ENCODE measurements around the gene KREMEN1.

KREMEN1 gene

GRCh38 chr22:29186302-29186701, 113.5 kb downstream of the KREMEN1 start:
- TF ChIP-seq CTCF (IDR thresholded peaks at IDR 0.05; ENCODE audit: insufficient read depth, low read depth, low read length, missing control alignments) = no peak
- no peak for DNase-seq (ENCODE audit: low read depth)
- no peak overlapping the region for H3K4me3 ChIP-seq (ENCODE audit: low read depth, low read length)

- no peak overlapping the region for H3K4me3 ChIP-seq (ENCODE audit: low read depth, low read length)
- DNase-seq (ENCODE audit: low read depth) = no peak
- no peak for TF ChIP-seq CTCF (IDR thresholded peaks at IDR 0.05; ENCODE audit: insufficient read depth, low read depth, low read length, missing control alignments)
Observed at GRCh38 chr22:29187831-29188230, 115.0 kb downstream of the KREMEN1 start.

DNA sequence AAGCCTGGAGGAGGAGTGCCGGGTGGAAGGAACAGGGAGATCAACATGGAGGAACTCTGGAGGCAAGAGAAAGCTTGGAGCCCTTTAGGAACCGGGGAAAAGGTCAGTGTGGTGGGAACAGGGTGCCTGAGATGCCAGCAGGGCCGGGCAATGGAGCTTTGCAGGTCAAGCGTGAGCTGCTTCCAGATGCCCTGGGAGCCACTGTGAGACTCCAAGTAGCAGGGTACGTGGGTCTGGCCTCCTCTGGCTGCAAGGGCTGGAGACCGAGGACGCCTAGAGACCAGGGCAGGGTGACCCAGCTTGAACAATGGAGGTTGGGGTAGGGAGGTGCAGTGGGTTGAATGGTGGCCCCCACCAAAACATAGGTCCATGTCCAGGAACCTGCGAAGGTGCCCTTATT, 117.2 kb downstream of the KREMEN1 start:
- H3K4me3 ChIP-seq (ENCODE audit: low read depth, low read length) = no peak overlapping the region
- DNase-seq (ENCODE audit: low read depth) = no peak
- no peak for TF ChIP-seq CTCF (IDR thresholded peaks at IDR 0.05; ENCODE audit: insufficient read depth, low read depth, low read length, missing control alignments)

DNA sequence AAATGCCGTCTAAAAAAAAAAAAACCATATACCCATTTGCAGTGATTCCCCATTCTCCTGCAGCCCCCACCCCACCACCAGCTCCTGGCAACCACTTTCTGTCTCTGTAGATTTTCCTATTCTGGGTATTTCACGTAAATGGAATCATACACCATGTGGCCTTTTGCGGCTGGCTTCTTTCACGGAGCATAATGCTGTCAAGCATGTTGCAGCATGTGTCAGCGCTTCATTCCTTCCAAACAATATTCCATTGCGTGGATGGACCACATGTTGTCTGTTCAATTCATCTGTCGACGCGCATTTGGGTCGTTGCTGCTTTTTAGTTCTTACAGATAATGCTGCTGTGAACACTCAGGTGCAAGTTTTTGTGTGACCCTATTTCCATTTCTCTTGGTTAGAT, 118.1 kb downstream of the KREMEN1 start:
- H3K4me3 ChIP-seq (ENCODE audit: low read depth, low read length) = no peak overlapping the region
- TF ChIP-seq CTCF (IDR thresholded peaks at IDR 0.05; ENCODE audit: insufficient read depth, low read depth, low read length, missing control alignments) = no peak
- DNase-seq (ENCODE audit: low read depth) = no peak

DNA sequence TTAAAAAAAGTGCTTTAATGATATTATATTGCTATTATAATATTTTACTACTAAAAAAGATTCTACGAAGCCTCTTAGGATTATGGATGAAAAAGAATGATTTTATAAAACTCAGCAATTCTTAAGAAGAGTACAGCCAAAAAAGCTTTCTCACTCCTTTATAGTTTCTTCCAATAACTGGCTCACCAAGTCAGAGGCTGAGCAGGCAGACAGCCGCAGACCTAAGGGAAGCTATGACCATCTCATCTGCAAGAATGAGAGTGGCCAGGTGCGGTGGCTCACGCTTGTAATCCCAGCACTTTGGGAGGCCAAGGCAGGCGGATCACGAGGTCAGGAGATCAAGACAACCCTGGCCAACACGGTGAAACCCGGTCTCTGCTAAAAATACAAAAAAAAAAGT, 120.2 kb downstream of the KREMEN1 start:
- no peak overlapping the region for H3K4me3 ChIP-seq (ENCODE audit: low read depth, low read length)
- no peak for DNase-seq (ENCODE audit: low read depth)
- TF ChIP-seq CTCF (IDR thresholded peaks at IDR 0.05; ENCODE audit: insufficient read depth, low read depth, low read length, missing control alignments) = no peak

DNA sequence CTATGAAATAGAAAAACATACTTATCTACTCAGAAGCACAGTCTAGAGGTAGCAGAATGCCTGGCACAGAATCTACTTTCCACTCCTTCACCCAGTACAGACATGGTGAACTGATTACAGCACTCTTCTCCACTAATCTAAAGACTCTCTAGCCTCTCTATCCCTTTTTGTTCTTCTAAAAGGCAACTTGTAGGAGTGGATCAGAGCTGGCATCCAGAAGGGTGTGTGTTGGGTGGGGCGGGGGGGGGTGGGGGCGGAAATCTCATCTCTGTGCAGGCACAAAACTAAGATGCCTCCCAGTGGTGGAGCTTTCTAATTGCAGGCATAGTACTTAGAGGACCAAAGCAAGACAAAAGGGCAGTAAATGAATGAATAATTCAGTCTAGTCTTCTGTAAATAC, 121.3 kb downstream of the KREMEN1 start:
- TF ChIP-seq CTCF (IDR thresholded peaks at IDR 0.05; ENCODE audit: insufficient read depth, low read depth, low read length, missing control alignments) = peak; percentile 3
- H3K4me3 ChIP-seq (ENCODE audit: low read depth, low read length) = no peak overlapping the region
- DNase-seq (ENCODE audit: low read depth) = no peak

- no peak for TF ChIP-seq CTCF (IDR thresholded peaks at IDR 0.05; ENCODE audit: insufficient read depth, low read depth, low read length, missing control alignments)
- no peak overlapping the region for H3K4me3 ChIP-seq (ENCODE audit: low read depth, low read length)
- no peak for DNase-seq (ENCODE audit: low read depth)
Observed at GRCh38 chr22:29195118-29195963, 122.5 kb downstream of the KREMEN1 start.
